ENCODE results near the gene CBLN3. TPM values are rescaled to one million over a fixed set of nuclear protein-coding genes. Genes with fewer than 3 reads are reported as not detected.

Gene CBLN3
- total and polyA plus RNA-seq, 7 donors, result 0.38 to 1.5 (median 0.70) TPM

- 28 to 36% (median 31%) methylated on average over 18 to 19 of the region's 19 CpGs for WGBS, 3 donors
- ATAC-seq, result peak in 1 of 4 donors; percentile 19
- peak overlapping the region; percentile 84 for H3K4me3 ChIP-seq
Measured at GRCh38 chr14:24430682-24431568, 1.5 kb upstream of the CBLN3 start.

GRCh38 chr14:24430143-24430681 lies 744 bp upstream of the CBLN3 start:
- intact Hi-C loops (cut with DNase I), result loop anchor here (1.0 to 10.0 kb wide), 2 partner anchors 64 to 185 kb away; partner anchors contain the start of gene TINF2 (in 1 of the 2)
- Histone ChIP-seq H3K27ac (peak overlapping the region; percentile 98), H3K9me3 (no peaks in the 10 kb centered on the region), H3K4me3 (peak overlapping the region; percentile 84), H3K36me3 (ENCODE audit: insufficient read depth in 1 of 2, low read depth in 1 of 2) (peaks cover 0 to 40% of the 10 kb centered on the region in 2 donors), H3K4me1 (peaks cover 17% of the 10 kb centered on the region), H3K27me3 (ENCODE audit: insufficient read depth in 3 of 3, low read length in 2 of 3) (no peaks in the 10 kb centered on the region)
- DNase-seq (peak; percentile 85 to 90), ATAC-seq (peak; percentile 73 to 83 (median 78))
- no peak for TF ChIP-seq CTCF (IDR thresholded peaks at IDR 0.05)
- 1 to 4% (median 3%) methylated on average over 9 to 28 of the region's 28 CpGs for WGBS, 3 donors

More at GRCh38 chr14:24430682-24431568, 1.5 kb upstream of the CBLN3 start:
- no peak for DNase-seq
- no peak for TF ChIP-seq CTCF (IDR thresholded peaks at IDR 0.05)
- Histone ChIP-seq H3K27me3 (ENCODE audit: insufficient read depth in 3 of 3, low read length in 2 of 3) (no peaks in the 10 kb centered on the region), H3K4me1 (peaks cover 17% of the 10 kb centered on the region), H3K36me3 (ENCODE audit: insufficient read depth in 1 of 2, low read depth in 1 of 2) (peaks cover 0 to 47% of the 10 kb centered on the region in 2 donors), H3K9me3 (no peaks in the 10 kb centered on the region), H3K27ac (peak overlapping the region; percentile 98)
- intact Hi-C loops (cut with DNase I), result loop anchor here (1.0 to 10.0 kb wide), 2 partner anchors 65 to 186 kb away; partner anchors contain the start of gene TINF2 (in 1 of the 2)

GRCh38 chr14:24428628-24429394 lies 657 bp downstream of the CBLN3 start:
- DNase-seq, result no peak
- no peaks in the 10 kb centered on the region for H3K27me3 ChIP-seq (ENCODE audit: insufficient read depth in 3 of 3, low read length in 2 of 3)
- peak overlapping the region; percentile 98 for H3K27ac ChIP-seq
- intact Hi-C loops (cut with DNase I), result no loop called here
- no peak for ATAC-seq
- H3K4me3 ChIP-seq, result peak overlapping the region; percentile 84
- TF ChIP-seq CTCF (IDR thresholded peaks at IDR 0.05), result no peak
- H3K4me1 ChIP-seq, result peaks cover 17% of the 10 kb centered on the region
- peaks cover 0 to 28% of the 10 kb centered on the region in 2 donors for H3K36me3 ChIP-seq (ENCODE audit: insufficient read depth in 1 of 2, low read depth in 1 of 2)
- H3K9me3 ChIP-seq, result no peaks in the 10 kb centered on the region
- WGBS, 3 donors, result 86 to 87% (median 86%) methylated on average over 14 to 18 of the region's 18 CpGs

GRCh38 chr14:24427537-24428508 lies 1.6 kb downstream of the CBLN3 start:
- intact Hi-C loops (cut with DNase I), result loop anchor here in 1 of 2 donors (1.0 kb wide), 1 partner anchor 19 kb away; no protein-coding TSS in a partner anchor
- TF ChIP-seq CTCF (IDR thresholded peaks at IDR 0.05), result no peak
- ATAC-seq (no peak), DNase-seq (no peak)
- Histone ChIP-seq H3K36me3 (ENCODE audit: insufficient read depth in 1 of 2, low read depth in 1 of 2) (peaks cover 0 to 18% of the 10 kb centered on the region in 2 donors), H3K27ac (no peak overlapping the region), H3K4me3 (no peak overlapping the region), H3K27me3 (ENCODE audit: insufficient read depth in 3 of 3, low read length in 2 of 3) (no peaks in the 10 kb centered on the region), H3K4me1 (peaks cover 17% of the 10 kb centered on the region), H3K9me3 (no peaks in the 10 kb centered on the region)
- 84 to 88% (median 84%) methylated on average over 18 of the region's 18 CpGs for WGBS, 3 donors
